Fibroblast of villous mesenchyme (primary cell): ENCODE results near the gene FOXF1. TPM values are rescaled to one million over a fixed set of nuclear protein-coding genes. Genes with fewer than 3 reads are reported as not detected.

Experiments used
- DNase-seq: peaks from one replicate; pipeline ENCODE4 v3.0.0-alpha.2; 2010; ENCODE audit warnings: low read depth
- H3K4me3 ChIP-seq: 2 replicates; pipeline ENCODE4 v1.5.1; 2011; ENCODE audit warnings: low read depth, mild to moderate bottlenecking, low read length
- total RNA-seq: library from RNA; depleted of rRNA; stranded (reverse); fragments of >200 nt; gene quantifications from 2 replicates; pipeline ENCODE4 v1.2.3, GENCODE V29; 2012
- TF ChIP-seq, protein P1 (sequence below): IDR thresholded peaks from 2 replicates; pipeline ENCODE4 v1.5.1; 2012; ENCODE audit warnings: low read depth, mild to moderate bottlenecking, low read length; ENCODE audit not compliant: insufficient read depth

Gene FOXF1
- total RNA-seq, 1 donor: 5.2 TPM

- TF ChIP-seq, protein P1, sequence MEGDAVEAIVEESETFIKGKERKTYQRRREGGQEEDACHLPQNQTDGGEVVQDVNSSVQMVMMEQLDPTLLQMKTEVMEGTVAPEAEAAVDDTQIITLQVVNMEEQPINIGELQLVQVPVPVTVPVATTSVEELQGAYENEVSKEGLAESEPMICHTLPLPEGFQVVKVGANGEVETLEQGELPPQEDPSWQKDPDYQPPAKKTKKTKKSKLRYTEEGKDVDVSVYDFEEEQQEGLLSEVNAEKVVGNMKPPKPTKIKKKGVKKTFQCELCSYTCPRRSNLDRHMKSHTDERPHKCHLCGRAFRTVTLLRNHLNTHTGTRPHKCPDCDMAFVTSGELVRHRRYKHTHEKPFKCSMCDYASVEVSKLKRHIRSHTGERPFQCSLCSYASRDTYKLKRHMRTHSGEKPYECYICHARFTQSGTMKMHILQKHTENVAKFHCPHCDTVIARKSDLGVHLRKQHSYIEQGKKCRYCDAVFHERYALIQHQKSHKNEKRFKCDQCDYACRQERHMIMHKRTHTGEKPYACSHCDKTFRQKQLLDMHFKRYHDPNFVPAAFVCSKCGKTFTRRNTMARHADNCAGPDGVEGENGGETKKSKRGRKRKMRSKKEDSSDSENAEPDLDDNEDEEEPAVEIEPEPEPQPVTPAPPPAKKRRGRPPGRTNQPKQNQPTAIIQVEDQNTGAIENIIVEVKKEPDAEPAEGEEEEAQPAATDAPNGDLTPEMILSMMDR: no peak
- no peak overlapping the region for H3K4me3 ChIP-seq
- DNase-seq: no peak
Measured at GRCh38 chr16:86541560-86541959, 31.2 kb downstream of the FOXF1 start.

- TF ChIP-seq, protein P1: no peak
- no peak for DNase-seq
- no peak overlapping the region for H3K4me3 ChIP-seq
Measured at GRCh38 chr16:86542756-86543750, 32.7 kb downstream of the FOXF1 start.

GRCh38 chr16:86545481-86545880, 35.2 kb downstream of the FOXF1 start:
- DNase-seq: no peak
- H3K4me3 ChIP-seq: no peak overlapping the region
- TF ChIP-seq, protein P1: no peak

DNA sequence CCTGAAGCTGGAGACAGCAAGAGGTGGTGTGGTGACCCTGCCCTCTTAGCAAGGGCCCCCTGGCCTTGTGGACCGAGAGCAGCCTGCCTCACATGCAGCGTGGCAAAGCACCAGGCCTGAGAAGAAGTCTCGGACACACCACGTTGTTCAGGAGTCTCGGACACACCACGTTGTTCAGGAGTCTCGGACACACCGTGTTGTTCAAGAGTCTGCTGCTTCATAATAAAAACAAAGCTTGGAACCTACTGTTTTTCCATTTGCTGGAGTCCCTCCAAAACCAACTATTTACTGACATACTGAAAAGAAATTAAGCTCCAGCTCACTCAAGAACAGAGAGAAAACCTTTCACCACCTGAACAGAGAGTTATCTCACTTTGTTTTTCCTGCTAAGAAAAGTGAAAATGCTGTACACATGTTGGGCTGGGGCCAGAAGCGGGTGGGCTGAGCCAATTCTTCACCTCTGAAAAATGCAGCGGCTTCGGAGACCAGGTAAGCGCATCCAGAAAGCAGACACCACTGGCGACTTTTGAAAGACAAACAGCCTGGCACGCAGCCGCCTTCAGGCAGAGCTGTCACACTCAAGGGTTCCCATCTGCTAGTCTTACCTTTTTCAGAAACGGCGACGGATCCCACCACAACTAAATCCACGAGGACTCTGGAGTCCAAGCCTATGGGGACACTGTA, 35.8 kb downstream of the FOXF1 start:
- TF ChIP-seq, protein P1: no peak
- H3K4me3 ChIP-seq: no peak overlapping the region
- DNase-seq: no peak

DNA sequence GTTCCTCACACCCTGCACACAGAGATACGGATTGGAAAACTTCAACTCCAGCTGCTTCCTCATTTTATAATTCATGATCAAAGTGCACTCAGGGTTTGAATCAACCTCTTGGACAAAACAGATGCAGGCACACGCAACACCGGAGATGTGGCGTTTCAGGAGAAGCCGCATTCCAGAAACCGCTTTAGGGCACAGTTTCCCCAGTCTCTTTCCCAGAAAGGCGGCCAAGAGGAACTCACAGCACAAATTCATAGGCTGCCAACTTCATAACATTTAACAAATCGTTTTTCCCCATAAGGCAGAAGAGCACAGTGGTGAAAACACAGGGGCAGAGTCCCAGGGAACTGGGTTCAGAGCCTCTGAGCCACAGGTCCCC, 36.3 kb downstream of the FOXF1 start:
- TF ChIP-seq, protein P1: no peak
- DNase-seq: no peak
- H3K4me3 ChIP-seq: no peak overlapping the region

- H3K4me3 ChIP-seq: no peak overlapping the region
- DNase-seq: no peak
- TF ChIP-seq, protein P1: no peak
Measured at GRCh38 chr16:86547286-86547685, 37.0 kb downstream of the FOXF1 start.
